GM19023 (cell line): Measurements from ENCODE around the gene GABBR2.

Source experiments
- ATAC-seq: cut with Tn5 transposase; IDR thresholded peaks from one replicate; pipeline ENCODE4 v1.9.1; 2021; ENCODE audit warnings: mild to moderate bottlenecking, moderate library complexity; ENCODE audit not compliant: unreplicated experiment

The GABBR2 gene

DNA sequence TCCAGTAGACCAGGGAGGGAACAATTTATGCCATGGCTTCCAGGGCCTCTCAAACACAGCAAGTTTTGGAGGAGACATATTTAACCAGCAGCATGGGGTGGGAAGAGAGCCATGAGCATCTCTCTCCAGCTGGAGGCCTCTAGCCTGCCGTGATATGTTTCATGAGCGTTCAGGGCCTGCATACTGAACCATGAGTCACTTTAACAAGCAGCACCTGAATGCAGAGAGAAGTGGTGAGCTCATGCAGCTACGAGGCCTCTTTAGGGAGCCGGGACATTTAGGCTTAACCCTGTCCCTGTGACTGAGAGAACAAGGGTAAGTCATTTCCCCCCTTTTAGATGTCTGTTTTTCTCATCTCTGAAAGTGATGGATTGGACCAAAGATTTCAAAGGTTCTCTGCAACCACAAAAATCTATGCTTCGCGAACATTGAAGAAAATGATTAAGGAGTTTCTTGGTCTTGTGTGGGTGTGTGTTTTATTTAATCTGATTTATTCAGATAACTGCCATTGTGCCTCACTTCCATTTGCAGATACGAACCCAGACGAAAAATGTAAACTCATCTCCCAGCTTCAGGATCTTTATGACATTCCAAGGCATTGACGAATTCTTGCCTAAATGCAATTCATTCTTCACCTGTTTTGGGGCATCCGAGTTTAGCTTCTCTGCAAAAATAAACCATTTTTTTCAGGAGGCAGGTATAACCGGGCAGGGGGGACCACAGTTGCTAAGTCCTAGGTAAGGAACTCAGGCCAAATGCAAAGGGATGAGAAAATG is 157.0 kb downstream of the GABBR2 start:
- ATAC-seq: no peak

DNA sequence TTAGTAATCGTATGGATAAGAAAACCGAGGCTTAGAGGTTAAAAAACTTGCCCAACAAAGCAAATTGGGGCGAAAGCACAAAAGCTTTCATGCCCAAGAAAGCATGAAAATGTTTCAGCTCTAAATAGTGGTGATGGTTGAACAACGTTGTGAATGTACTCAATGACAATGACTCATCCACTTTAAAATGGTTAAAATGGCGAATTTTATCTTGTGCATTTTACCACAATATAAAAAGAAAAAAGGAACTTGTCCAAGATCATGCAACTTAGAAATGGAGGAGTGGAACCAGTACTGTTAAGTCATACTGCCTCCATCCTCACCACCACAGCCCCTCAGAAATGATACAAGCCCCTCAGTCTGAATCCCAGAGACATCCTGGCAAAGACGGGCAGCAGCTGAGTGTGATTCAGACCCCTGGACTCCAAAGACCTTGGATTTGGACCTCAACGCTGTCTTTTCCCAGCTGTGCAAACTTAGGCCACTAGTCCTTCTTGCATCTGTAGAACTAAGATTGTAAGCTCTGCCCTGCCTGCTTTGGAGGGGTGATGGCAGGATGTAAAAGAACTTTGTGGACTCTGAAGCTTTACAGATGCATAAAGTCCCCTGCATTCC is 158.4 kb downstream of the GABBR2 start:
- no peak for ATAC-seq

DNA sequence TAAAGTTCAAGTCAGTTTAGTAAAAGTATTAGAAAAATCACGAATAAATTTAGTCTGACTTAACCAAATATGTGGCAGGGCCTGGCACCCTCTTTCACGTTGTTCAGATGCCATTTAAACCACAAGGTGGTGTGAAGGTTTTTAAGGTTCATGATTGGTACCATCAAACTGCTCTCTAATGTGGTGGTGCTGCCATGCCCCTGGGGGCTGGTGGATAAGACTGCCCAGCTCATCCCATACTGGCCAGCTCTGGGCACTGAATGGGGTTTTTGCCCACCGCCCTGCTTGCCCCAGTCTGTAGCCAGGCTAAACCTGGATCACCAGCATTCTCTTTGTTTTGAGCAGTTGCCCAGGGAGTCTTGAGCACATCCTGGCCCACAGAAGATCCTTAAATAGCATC is 159.3 kb downstream of the GABBR2 start:
- ATAC-seq: no peak

DNA sequence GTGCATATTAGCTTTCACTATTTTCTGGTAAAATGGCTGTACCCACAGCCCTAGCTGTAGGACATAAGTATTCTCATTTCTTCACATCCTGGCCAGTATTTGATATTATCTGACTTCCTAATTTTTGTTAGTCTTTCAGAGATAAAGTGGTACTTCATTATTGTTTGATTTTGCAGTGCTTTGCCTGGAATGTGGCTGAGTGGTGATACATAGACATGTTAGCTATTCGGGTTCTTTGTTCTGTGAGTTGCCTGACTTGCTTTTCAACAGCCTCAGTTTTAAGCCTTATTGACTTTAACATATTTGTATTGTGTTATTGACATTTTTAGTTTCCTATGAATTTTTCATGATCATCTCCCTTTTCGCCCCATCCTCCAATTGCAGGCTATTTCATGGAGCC is 161.1 kb downstream of the GABBR2 start:
- no peak for ATAC-seq

DNA sequence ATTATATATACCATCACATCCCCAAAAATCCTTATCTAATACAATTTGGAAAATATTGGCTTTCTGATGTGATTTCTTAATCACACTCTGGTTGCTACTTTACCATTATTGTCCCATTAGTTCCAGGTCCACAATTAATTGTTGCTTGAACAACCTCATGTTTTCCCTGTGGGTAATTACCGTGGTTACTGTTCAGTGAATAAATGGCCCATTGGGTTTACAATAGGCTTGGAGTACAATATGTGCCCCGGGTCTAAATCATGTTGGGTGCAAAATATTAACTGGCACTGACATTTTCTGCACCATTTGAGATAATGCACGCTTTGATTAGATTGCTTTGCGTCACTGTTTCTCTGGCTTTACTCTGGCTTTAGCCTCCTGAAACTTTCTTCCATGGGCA is 163.7 kb downstream of the GABBR2 start:
- no peak for ATAC-seq

DNA sequence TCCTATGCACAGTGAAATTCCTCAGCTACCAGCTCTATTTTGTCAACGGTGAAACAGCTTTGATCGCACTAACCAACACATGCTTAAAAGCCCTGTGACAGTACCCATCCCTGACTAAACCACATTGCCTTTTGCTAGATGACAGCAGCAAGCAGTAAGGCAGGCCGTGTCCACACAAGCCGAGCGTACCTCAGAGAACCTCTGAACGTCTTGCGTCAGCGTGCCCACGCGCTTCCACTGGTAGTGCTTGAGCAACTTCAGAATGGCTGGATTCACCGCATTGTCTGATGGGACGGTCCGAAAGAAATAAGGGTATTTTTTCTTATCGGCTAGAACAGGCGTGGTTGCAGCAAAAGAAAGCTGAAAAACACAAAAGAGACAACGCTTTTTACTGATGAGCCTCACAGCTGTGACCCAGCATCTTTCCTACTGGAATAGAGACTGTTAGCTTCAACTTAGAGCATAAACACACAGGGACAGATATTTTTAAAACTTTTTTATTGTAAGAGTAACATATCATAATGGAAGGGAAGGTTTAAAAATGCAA is 167.0 kb downstream of the GABBR2 start:
- ATAC-seq: no peak

DNA sequence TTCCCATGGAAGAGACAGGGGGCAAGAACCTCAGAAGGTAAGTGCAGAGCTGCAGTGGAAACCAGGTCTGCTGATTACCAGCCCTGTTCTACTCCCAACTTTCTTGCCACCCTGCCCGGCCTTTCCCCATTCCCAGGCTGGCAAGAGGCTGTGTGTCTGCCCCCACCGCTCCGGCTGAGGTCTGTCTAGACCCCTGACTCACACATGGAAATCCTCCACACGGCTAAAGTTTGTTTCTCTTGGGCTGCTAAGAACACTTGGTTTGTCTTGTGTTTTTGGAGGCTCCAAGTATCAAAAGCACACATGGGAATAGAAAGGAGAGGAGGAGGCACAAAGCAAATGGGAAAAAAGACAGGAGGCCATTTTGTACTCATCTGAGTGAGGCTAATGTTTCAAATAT is 168.3 kb downstream of the GABBR2 start:
- no peak for ATAC-seq

DNA sequence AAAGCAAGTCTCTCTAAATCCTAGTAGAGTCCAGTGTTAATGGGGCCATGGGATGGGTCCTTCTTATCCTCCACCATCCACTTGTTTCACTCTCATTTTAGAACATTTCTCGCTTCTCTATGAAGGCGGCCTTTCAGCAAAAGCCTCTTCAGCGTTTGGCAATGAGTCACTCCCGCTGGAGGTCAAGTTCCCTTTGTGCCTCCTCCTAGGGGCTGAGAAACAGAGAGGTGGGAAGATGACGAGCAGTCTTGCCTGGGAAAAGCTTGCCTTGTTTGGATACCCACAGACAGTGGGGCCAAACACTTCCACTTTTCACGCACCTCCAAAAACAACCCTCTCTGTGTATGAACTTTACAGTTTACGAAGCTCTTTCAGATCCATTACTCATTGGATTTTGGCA is 168.8 kb downstream of the GABBR2 start:
- ATAC-seq: no peak

DNA sequence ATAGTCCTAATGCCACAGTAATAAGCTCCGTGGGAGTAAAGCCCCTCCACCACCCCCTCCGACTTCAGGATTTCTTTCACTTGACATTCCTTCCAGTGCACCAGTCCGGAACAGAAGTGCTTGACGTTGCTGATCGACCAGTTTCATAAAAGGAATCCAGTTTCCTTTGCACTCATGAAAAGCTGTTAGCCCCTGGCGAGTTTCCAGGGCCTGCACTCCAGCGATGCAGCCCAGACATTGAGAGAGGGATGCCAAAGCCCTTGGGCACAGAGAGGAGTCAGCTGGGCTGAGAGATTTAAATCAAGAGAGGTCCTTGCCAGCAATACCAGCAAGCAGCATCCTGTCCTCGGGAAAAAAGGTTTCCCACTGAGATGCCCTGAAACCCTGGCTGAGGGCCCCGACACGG is 170.1 kb downstream of the GABBR2 start:
- no peak for ATAC-seq

DNA sequence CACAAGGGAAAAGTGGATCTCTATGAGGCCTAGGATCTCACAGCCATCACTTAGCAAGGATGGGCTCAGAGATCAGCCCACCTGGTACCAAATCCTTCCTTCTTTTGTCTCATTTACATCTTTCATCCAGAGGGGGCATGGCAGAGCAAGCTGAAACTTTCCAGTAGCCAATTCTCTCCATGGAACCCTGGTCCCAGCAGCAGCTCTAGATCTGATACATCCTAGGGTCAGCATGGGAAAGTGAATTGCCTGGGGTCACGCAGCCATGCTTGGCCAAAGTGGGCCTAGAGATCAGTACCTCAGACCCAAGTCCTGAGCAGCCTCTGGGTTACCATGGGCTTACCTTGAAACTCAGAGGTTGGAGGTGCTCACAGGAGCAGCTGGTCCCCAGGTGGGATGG is 170.5 kb downstream of the GABBR2 start:
- no peak for ATAC-seq

DNA sequence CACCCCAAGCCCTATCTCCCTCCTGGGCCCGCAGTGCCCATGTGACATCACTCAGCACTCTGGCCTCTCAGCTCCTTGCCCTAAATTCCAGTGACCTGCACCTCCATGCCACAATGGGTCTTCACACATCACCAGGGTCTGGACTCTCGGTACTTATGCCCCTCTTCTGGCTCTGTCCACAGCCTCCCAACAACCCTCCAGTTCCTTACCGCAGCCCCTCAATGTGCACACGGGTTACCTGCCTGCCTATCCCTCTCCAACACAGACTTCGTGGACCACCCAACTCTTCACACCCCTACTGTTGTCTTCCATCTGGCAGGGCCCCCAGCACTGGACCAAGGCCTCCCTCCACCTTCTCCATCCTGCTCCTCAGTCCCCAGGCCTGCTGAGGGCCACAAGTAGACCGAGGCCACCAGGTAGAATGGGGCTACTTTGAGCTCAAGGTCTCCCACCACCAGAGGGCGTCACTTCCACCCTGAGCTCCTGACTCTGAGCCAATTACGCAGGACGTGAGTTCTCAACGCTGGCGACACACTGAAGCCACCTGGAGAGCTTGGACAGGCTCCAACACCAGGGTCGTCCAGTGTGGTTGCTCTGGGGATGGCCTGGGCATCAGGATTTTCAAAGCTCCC is 172.1 kb downstream of the GABBR2 start:
- ATAC-seq: no peak

DNA sequence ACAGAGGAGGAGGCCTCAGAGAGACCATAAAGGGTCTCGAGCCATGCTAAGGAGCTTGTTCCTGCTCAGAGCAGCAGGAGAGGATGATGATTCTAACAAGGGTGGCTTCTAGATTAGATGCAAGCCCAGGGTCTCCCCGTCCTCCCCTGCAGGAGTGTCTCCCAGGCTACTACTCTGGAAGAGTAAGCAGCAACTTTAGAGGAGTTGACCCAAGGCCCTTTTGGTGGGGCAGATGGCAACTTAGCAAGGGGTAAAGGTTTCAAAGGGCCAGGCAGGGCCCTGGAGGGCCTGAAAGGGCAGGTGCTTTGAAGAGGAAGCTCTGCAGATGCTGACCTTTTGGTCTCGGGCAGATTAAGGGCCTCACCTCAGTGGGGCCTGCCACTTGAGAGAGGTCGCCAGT is 174.9 kb downstream of the GABBR2 start:
- ATAC-seq: no peak

DNA sequence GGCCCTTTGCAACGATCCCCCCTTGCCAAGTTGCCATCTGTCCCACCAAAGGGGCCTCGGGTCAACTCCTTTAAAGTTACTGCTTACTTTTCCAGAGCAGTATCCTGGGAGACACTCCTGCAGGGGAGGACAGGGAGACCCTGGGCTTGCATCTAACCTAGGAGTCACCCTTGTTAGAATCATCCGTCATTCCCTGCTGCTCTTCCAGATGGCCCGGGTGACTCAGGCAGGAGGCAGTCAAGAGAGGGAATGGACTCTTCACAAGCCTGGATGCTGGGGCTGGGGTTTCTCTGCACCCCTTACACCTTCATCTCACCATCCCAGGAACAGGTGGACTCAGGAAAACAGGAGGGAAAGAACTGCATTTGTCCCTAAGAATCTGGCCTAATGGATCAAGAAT is 175.6 kb downstream of the GABBR2 start:
- ATAC-seq: no peak

DNA sequence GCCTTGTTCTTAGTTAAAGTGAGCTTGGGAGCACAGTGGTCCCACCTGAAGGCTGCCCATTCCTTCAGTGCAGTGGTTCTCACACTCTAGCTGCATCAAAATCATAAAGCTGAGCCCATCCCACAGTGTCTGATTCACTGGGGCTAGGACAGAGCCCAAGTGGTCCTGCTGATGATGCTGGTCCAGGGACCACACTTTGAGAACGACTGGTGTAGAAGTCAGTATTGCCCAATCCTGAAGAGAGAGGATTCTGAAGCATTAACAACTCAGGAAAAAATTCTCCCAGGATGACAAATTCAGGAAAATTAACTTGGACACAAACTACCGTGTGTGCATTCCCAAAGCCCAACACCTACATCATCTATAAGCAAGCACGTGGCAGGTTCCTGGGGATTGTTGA is 176.2 kb downstream of the GABBR2 start:
- ATAC-seq: no peak

DNA sequence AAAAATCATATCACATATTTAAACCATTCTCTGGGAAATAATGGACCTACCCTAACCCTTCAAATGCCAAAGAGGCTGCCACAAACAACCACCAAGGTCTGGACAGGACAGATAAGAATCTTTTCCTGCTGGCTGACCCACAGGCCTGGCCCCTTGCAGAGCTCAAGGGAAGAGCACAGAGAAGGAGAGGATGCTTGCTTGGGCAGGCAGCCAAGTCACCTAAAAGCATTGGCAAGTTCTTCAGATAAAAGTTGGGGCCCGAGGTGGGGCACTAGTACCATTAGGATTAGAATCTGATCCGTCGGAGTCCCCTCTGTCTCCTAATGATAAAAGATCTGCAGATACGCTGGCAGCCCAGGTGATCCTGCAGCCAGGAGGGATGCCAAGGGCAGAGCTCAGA is 176.6 kb downstream of the GABBR2 start:
- ATAC-seq: no peak

DNA sequence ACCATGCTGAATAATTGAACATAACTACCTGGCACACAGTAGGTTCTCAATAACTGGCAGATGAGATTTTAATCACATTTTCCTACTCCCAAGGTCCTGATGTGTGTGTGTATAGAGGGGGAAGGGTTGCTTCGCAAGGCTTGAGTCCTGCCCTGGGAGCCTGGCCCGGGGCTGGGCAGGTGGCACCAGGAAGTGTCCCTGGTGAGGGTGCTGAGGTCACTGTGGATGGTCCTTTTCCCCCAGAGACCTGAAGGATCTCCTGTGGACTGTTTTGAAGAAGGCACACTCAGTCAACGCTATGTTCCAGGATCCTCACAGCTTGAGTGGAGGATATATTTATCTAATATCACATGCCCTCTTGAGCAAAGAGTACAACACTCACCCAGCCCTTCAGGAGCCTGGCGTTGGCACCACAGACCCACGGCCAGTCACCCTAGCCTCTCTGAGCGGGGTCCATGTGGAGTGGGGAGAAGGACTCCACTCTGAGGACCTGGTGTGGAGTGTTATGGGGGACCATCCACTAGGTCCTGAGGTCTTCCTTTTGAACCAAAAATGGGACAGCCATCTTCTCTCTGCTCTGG is 177.8 kb downstream of the GABBR2 start:
- ATAC-seq: no peak

DNA sequence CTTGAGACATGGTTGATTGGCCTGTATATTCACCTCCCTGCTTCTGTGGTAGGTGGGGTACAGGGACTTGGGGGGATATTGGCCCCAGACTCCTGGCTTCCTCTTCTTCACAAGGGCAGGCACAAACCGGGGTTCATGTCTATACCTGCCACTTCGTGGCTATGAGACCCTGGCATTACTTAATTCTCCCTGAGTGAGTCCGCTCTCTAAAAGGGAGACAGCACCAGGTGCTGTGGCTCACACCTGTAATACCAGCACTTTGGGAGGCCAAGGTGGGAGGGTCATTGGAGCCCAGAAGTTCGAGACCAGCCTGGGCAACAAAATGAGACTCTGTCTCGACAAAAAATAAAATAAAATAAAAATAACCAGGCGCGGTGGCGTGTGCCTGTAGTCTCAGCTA is 178.5 kb downstream of the GABBR2 start:
- no peak for ATAC-seq

DNA sequence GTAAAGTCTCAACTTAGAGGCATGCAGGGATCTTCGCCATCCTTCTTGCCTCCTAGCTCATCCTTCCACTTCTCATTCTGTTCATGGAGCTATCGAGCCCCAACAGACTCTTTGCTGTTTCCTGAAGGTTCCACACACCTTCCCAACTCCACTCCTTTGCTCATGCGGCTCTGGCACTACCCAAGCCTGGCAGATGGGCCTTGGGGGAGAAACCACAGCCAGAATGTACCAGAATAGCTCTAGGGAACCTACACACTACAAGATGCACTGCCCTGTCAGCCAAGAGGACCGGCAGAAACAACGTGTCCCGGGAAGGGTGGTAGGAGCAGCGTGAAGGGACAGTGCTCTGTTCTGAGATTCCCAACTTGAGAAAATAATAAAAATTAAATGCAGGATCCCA is 178.9 kb downstream of the GABBR2 start:
- ATAC-seq: no peak

DNA sequence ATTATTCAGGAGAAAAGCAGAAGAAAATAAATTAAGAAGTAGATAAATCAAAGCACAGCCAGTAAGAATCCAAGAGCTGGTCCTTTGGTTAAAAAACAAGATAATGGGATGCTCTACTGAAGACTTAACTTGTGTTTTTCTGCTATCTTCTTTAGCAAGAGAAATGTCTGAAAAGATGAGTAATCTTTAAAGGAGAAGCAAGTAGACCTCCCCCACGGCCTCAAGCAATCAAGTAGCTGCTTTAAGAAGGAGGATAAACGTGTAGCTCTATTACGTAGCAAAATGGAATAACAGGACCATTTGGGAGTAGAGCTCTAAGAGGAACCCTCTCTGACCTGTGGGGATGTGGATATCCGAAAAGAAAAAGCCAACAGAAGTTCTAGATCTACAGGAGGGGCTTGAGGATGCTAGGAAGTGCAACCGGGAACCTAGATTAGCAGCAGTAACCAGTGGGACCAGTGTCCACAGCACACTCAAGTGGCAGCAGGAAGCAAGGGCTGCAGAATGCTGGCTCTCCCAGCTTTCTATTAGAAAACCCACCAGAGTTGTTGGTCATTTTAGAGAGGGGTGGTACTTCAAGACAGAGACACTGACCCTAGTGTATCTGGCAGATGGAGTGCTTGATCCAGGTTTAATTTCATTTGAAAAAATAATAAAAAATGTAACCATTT is 185.4 kb downstream of the GABBR2 start:
- no peak for ATAC-seq

DNA sequence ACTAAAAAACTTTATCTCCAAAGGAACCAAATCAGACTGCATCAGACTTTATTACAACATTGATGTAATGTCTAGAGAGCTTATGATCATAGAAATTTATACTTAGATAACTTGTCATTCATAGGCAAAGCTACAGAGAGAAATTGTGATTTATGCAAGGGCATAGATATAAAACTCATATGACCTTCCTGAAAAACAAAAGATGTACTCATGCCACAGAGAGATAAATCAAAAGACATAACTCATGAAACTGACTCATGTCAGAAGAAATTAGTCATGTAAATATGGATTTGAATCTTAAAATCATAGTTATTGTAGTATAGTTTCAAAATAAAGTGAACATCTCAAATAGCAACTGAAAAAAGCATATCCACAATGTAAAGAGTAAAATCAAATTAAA is 186.2 kb downstream of the GABBR2 start:
- ATAC-seq: no peak

DNA sequence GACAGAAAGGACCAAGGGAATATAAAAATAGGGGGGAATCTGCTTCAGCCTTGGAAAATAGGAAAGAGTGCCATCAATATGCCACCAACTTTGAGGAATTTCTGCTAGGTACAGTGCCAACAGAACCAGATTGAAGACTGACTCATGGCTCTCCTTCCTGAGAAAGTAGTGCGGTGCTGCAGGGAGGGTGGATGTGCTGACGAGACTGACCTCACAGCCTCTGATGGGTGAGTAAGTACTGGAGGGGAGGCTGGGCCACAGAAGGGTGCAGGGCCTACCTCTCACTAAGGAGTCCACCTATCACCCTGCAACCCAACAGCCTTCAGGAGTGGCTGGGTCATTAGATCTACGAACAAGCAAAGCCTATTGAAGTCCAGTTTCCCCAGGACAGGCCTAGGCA is 187.6 kb downstream of the GABBR2 start:
- no peak for ATAC-seq
